ENCODE measurements around the gene CORO2A.
"Not testable (repeated sequence)": the region's sequence is repeated elsewhere in the genome, so short reads cannot be mapped to it uniquely, and the experiment has no call there.

CORO2A gene

GRCh38 chr9:98176391-98177259, 15.8 kb downstream of the CORO2A start:
- no peak overlapping the region for H3K4me3 ChIP-seq (ENCODE audit: low read length)
- no peak overlapping the region for H3K27ac ChIP-seq (ENCODE audit: low read length)
- no peak for TF ChIP-seq EZH2phosphoT487 (IDR thresholded peaks at IDR 0.05; ENCODE audit: low read depth)
- TF ChIP-seq CTCF (IDR thresholded peaks at IDR 0.05; ENCODE audit: low read depth, low read length), result no peak
- H3K9me3 ChIP-seq (ENCODE audit: insufficient read depth, low read length), result no peaks in the 10 kb centered on the region
- no peaks in the 10 kb centered on the region for H3K79me2 ChIP-seq (ENCODE audit: low read length)
- H3K36me3 ChIP-seq (replicated peaks; ENCODE audit: low read depth, low read length), result no peaks in the 10 kb centered on the region
- H3K9ac ChIP-seq (ENCODE audit: low read length), result no peak overlapping the region
- H3K4me1 ChIP-seq (ENCODE audit: low read length), result peaks cover 3% of the 10 kb centered on the region; the same call in 1 of the 2 replicates
- H2AFZ ChIP-seq (ENCODE audit: low read depth, low read length), result no peak overlapping the region
- H3K4me2 ChIP-seq (ENCODE audit: low read length), result no peak overlapping the region
- no peaks in the 10 kb centered on the region for H4K20me1 ChIP-seq (ENCODE audit: insufficient read depth, low read length)
- peaks cover 14% of the 10 kb centered on the region for H3K27me3 ChIP-seq (ENCODE audit: low read depth, low read length)

GRCh38 chr9:98175762-98176161, 16.7 kb downstream of the CORO2A start:
- TF ChIP-seq EZH2phosphoT487 (IDR thresholded peaks at IDR 0.05; ENCODE audit: low read depth), result no peak
- TF ChIP-seq CTCF (IDR thresholded peaks at IDR 0.05; ENCODE audit: low read depth, low read length), result no peak
- Histone ChIP-seq H3K4me3 (ENCODE audit: low read length) (no peak overlapping the region), H3K27me3 (ENCODE audit: low read depth, low read length) (peaks cover 14% of the 10 kb centered on the region), H2AFZ (ENCODE audit: low read depth, low read length) (no peak overlapping the region), H4K20me1 (ENCODE audit: insufficient read depth, low read length) (no peaks in the 10 kb centered on the region), H3K79me2 (ENCODE audit: low read length) (no peaks in the 10 kb centered on the region), H3K4me1 (ENCODE audit: low read length) (peaks cover 3% of the 10 kb centered on the region; the same call in 1 of the 2 replicates), H3K36me3 (replicated peaks; ENCODE audit: low read depth, low read length) (no peaks in the 10 kb centered on the region), H3K9ac (ENCODE audit: low read length) (no peak overlapping the region), H3K4me2 (ENCODE audit: low read length) (no peak overlapping the region), H3K27ac (ENCODE audit: low read length) (no peak overlapping the region), H3K9me3 (ENCODE audit: insufficient read depth, low read length) (no peaks in the 10 kb centered on the region)

- no peak overlapping the region for H3K4me3 ChIP-seq (ENCODE audit: low read length)
- H3K4me1 ChIP-seq (ENCODE audit: low read length), result peaks cover 3% of the 10 kb centered on the region; the same call in 1 of the 2 replicates
- no peak overlapping the region for H3K4me2 ChIP-seq (ENCODE audit: low read length)
- H3K36me3 ChIP-seq (replicated peaks; ENCODE audit: low read depth, low read length), result no peaks in the 10 kb centered on the region
- no peak overlapping the region for H2AFZ ChIP-seq (ENCODE audit: low read depth, low read length)
- H3K9ac ChIP-seq (ENCODE audit: low read length), result no peak overlapping the region
- no peaks in the 10 kb centered on the region for H3K9me3 ChIP-seq (ENCODE audit: insufficient read depth, low read length)
- no peaks in the 10 kb centered on the region for H4K20me1 ChIP-seq (ENCODE audit: insufficient read depth, low read length)
- H3K79me2 ChIP-seq (ENCODE audit: low read length), result no peaks in the 10 kb centered on the region
- H3K27me3 ChIP-seq (ENCODE audit: low read depth, low read length), result peaks cover 14% of the 10 kb centered on the region
- TF ChIP-seq CTCF (IDR thresholded peaks at IDR 0.05; ENCODE audit: low read depth, low read length) (no peak), EZH2phosphoT487 (IDR thresholded peaks at IDR 0.05; ENCODE audit: low read depth) (no peak)
- H3K27ac ChIP-seq (ENCODE audit: low read length), result no peak overlapping the region
Observed at GRCh38 chr9:98175028-98175569, 17.3 kb downstream of the CORO2A start.

GRCh38 chr9:98174502-98174918, 17.9 kb downstream of the CORO2A start:
- H4K20me1 ChIP-seq (ENCODE audit: insufficient read depth, low read length); H3K4me3 ChIP-seq (ENCODE audit: low read length); H3K27ac ChIP-seq (ENCODE audit: low read length); H3K9me3 ChIP-seq (ENCODE audit: insufficient read depth, low read length); H3K79me2 ChIP-seq (ENCODE audit: low read length); H3K4me2 ChIP-seq (ENCODE audit: low read length); H3K9ac ChIP-seq (ENCODE audit: low read length); H3K4me1 ChIP-seq (ENCODE audit: low read length); H3K36me3 ChIP-seq (replicated peaks; ENCODE audit: low read depth, low read length); H2AFZ ChIP-seq (ENCODE audit: low read depth, low read length): not testable (repeated sequence)
- peaks cover 14% of the 10 kb centered on the region for H3K27me3 ChIP-seq (ENCODE audit: low read depth, low read length)

All from OCI-LY3 (cell line).